H9 (cell line): Measurements from ENCODE around the gene LRP5. TPM values are rescaled to one million over a fixed set of nuclear protein-coding genes. Genes with fewer than 3 reads are reported as not detected.

ENCODE experiments used
- DNase-seq: peaks from one replicate; pipeline ENCODE4 v3.0.0-alpha.2; 2017
- H2AFZ ChIP-seq: one replicate; pipeline ENCODE4 v1.6.1; 2013; ENCODE audit warnings: mild to moderate bottlenecking, low read length, control low read depth, moderate library complexity
- H2AK5ac ChIP-seq: 2 replicates; pipeline ENCODE4 v1.6.1; 2013; ENCODE audit warnings: low read length, control low read depth, mixed read lengths; ENCODE audit not compliant: insufficient read length
- H2BK120ac ChIP-seq: one replicate; pipeline ENCODE4 v1.6.1; 2013; ENCODE audit warnings: low read depth, mild to moderate bottlenecking, low read length, control low read depth, inconsistent platforms; ENCODE audit not compliant: poor library complexity, severe bottlenecking
- H2BK12ac ChIP-seq: 2 replicates; pipeline ENCODE4 v1.6.1; 2013; ENCODE audit warnings: low read length, control low read depth, mixed read lengths, low read depth; ENCODE audit not compliant: insufficient read length
- H2BK15ac ChIP-seq: 2 replicates; pipeline ENCODE4 v1.6.1; 2013; ENCODE audit warnings: low read depth, low read length, control low read depth
- H2BK20ac ChIP-seq: one replicate; pipeline ENCODE4 v1.6.1; 2013; ENCODE audit warnings: low read depth, mild to moderate bottlenecking, low read length, control low read depth, inconsistent platforms; ENCODE audit not compliant: poor library complexity, severe bottlenecking
- H2BK5ac ChIP-seq: 2 replicates; pipeline ENCODE4 v1.6.1; 2013; ENCODE audit warnings: low read length, control low read depth, mixed read lengths; ENCODE audit not compliant: insufficient read length
- H3K14ac ChIP-seq: 2 replicates; pipeline ENCODE4 v1.6.1; 2013; ENCODE audit warnings: low read length, control low read depth; ENCODE audit not compliant: insufficient read depth
- H3K18ac ChIP-seq: 2 replicates; pipeline ENCODE4 v1.6.1; 2013; ENCODE audit warnings: low read depth, mild to moderate bottlenecking, mixed read lengths, low read length, control low read depth; ENCODE audit not compliant: insufficient read length
- H3K23ac ChIP-seq: 2 replicates; pipeline ENCODE4 v1.6.1; 2013; ENCODE audit warnings: low read length, control low read depth, mixed read lengths, low read depth; ENCODE audit not compliant: insufficient read length
- H3K23me2 ChIP-seq: 2 replicates; pipeline ENCODE4 v1.6.1; 2013; ENCODE audit warnings: low read depth, mild to moderate bottlenecking, mixed read lengths, low read length, control low read depth; ENCODE audit not compliant: insufficient read length, poor library complexity, severe bottlenecking
- H3K27ac ChIP-seq: 2 replicates; pipeline ENCODE4 v1.5.1; 2013; ENCODE audit warnings: low read length, control low read depth, mixed read lengths, low read depth; ENCODE audit not compliant: insufficient read length
- H3K27me3 ChIP-seq: 2 replicates; pipeline ENCODE4 v1.6.1; 2013; ENCODE audit warnings: low read length, control low read depth, inconsistent platforms; ENCODE audit not compliant: insufficient read depth
- H3K4ac ChIP-seq: 2 replicates; pipeline ENCODE4 v1.6.1; 2013; ENCODE audit warnings: low read depth, mild to moderate bottlenecking, control low read depth, inconsistent platforms, low read length, moderate library complexity
- H3K4me1 ChIP-seq: 2 replicates; pipeline ENCODE4 v1.6.1; 2013; ENCODE audit warnings: low read length, control low read depth, inconsistent platforms; ENCODE audit not compliant: insufficient read depth
- H3K4me2 ChIP-seq: 2 replicates; pipeline ENCODE4 v1.6.1; 2013; ENCODE audit warnings: low read length, control low read depth, mixed read lengths; ENCODE audit not compliant: insufficient read length, insufficient read depth
- H3K56ac ChIP-seq: 2 replicates; pipeline ENCODE4 v1.6.1; 2013; ENCODE audit warnings: low read depth, mild to moderate bottlenecking, mixed read lengths, low read length, control low read depth; ENCODE audit not compliant: insufficient read length
- H3K79me1 ChIP-seq: 2 replicates; pipeline ENCODE4 v1.6.1; 2013; ENCODE audit warnings: low read depth, mild to moderate bottlenecking, moderate library complexity, low read length, control low read depth, inconsistent platforms; ENCODE audit not compliant: insufficient read depth, poor library complexity, severe bottlenecking
- H3K79me2 ChIP-seq: 2 replicates; pipeline ENCODE4 v1.6.1; 2013; ENCODE audit warnings: low read length, control low read depth, inconsistent platforms; ENCODE audit not compliant: insufficient read depth
- H3K9ac ChIP-seq: 2 replicates; pipeline ENCODE4 v1.6.1; 2013; ENCODE audit warnings: low read length, control low read depth, mixed read lengths; ENCODE audit not compliant: insufficient read length; ENCODE audit errors: extremely low read depth
- H3K9me3 ChIP-seq: one replicate; pipeline ENCODE4 v1.6.1; 2013; ENCODE audit warnings: low read depth, low read length, inconsistent platforms; ENCODE audit not compliant: control insufficient read depth
- H3T11ph ChIP-seq: one replicate; pipeline ENCODE4 v1.6.1; 2013; ENCODE audit warnings: mild to moderate bottlenecking, low read length, control low read depth, inconsistent platforms
- H4K20me1 ChIP-seq: one replicate; pipeline ENCODE4 v1.6.1; 2013; ENCODE audit not compliant: control insufficient read depth, insufficient read length, insufficient read depth
- H4K5ac ChIP-seq: 2 replicates; pipeline ENCODE4 v1.6.1; 2013; ENCODE audit warnings: low read depth, mild to moderate bottlenecking, mixed read lengths, low read length, control low read depth; ENCODE audit not compliant: insufficient read length
- H4K8ac ChIP-seq: replicated peaks from 2 replicates; pipeline ENCODE4 v1.6.1; 2013; ENCODE audit warnings: low read length, control low read depth, mixed read lengths, low read depth; ENCODE audit not compliant: insufficient read length
- H4K91ac ChIP-seq: 2 replicates; pipeline ENCODE4 v1.6.1; 2013; ENCODE audit warnings: low read depth, mild to moderate bottlenecking, moderate library complexity, mixed read lengths, low read length, control low read depth; ENCODE audit not compliant: insufficient read length
- H3K27ac Mint-ChIP-seq, 3 experiments: 2 replicates in 2 of 3; 3 replicates in 1 of 3; pipeline ENCODE4 v1.8.0; 2020 to 2021; ENCODE audit warnings: mixed read lengths in 3 of 3, mild to moderate bottlenecking in 1 of 3, moderate library complexity in 1 of 3
- H3K27me3 Mint-ChIP-seq: 2 replicates; pipeline ENCODE4 v1.8.0; 2021; ENCODE audit warnings: low read depth, mild to moderate bottlenecking, moderate library complexity, mixed read lengths
- H3K36me3 Mint-ChIP-seq, 3 experiments: 2 replicates in 2 of 3; 3 replicates in 1 of 3; pipeline ENCODE4 v1.8.0; 2020 to 2021; ENCODE audit warnings: low read depth in 3 of 3, mixed read lengths in 3 of 3; ENCODE audit not compliant: insufficient read depth in 1 of 3
- H3K4me1 Mint-ChIP-seq, 2 experiments: 2 replicates each; pipeline ENCODE4 v1.8.0; 2020; ENCODE audit warnings: mixed read lengths in 2 of 2
- H3K4me3 Mint-ChIP-seq, 2 experiments: 2 replicates in 1 of 2; 3 replicates in 1 of 2; pipeline ENCODE4 v1.8.0; 2020 to 2021; ENCODE audit warnings: mild to moderate bottlenecking in 2 of 2, mixed read lengths in 2 of 2, moderate library complexity in 1 of 2
- H3K9me3 Mint-ChIP-seq, 2 experiments: 2 replicates in 1 of 2; 3 replicates in 1 of 2; pipeline ENCODE4 v1.8.0; 2020; ENCODE audit warnings: mild to moderate bottlenecking in 2 of 2, mixed read lengths in 2 of 2, moderate library complexity in 1 of 2
- WGBS: extraction: QIAGEN DNeasy Blood & Tissue Kit; methylation state at CpG from one replicate; pipeline ENCODE4 v1.1.7; 2013; ENCODE audit warnings: missing lambda C conversion rate, low lambda C conversion rate, mixed read lengths; ENCODE audit not compliant: insufficient read length; ENCODE audit errors: extremely low coverage; 5-methylcytosine and 5-hydroxymethylcytosine counted together
- total RNA-seq: library from RNA; stranded (reverse); gene quantifications from 2 replicates; pipeline ENCODE4 v1.2.1, GENCODE V29; 2021
- TF ChIP-seq, protein P1 (sequence below): fragments of 200-600 bp; sonication (generic); conservative IDR thresholded peaks from 3 replicates; pipeline ENCODE4 v1.8.0; 2021; ENCODE audit warnings: antibody characterized with exemption, mild to moderate bottlenecking

Gene LRP5
- total RNA-seq, 1 experiment from 2014 or later, result 38.4 TPM

DNA sequence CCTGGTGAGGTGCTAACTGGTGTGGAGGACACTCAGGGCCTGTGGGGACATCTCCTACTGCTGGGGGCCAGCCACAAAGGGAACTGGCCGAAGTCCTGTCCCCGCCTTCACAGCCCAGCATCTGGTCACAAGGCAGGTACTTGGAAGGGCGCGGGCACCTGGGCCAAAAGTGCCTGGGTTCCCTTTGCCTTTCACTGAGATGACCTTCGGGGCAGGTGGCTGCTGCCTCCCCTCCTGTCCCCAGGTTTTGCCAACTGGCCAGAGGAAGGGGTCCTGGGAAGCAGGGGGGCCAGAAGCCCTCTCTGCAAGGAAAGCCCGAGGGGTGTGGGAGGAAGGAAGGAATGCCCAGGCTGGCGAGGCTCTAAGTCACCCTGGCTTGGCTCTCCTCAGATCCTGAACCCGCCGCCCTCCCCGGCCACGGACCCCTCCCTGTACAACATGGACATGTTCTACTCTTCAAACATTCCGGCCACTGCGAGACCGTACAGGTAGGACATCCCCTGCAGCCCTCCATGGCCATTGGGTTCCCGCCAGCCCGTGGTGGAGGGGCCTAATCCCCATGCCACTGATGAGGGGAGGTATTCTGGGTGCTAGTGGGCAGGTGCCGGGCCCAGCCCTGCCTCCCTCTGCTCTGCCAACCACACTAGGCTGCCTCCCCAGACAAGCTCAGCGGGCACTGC lies 133.8 kb downstream of the LRP5 start:
- H3K9me3 ChIP-seq, result no peaks in the 10 kb centered on the region
- no peak overlapping the region for H2BK120ac ChIP-seq
- H2AFZ ChIP-seq, result no peak overlapping the region
- no peak overlapping the region for H3K4me2 ChIP-seq
- H3K23me2 ChIP-seq, result no peaks in the 10 kb centered on the region
- Mint-ChIP-seq H3K36me3 (peaks cover 18 to 30% (median 26%) of the 10 kb centered on the region in 3 experiments), H3K4me1 (peaks cover 14 to 17% of the 10 kb centered on the region in 2 experiments), H3K4me3 (no peak overlapping the region), H3K27me3 (no peaks in the 10 kb centered on the region), H3K27ac (peak overlapping the region in 2 of 3 experiments; percentile 20 to 67; a peak in 1 of 7 replicates), H3K9me3 (no peaks in the 10 kb centered on the region)
- no peak overlapping the region for H3K18ac ChIP-seq
- no peak overlapping the region for H3K14ac ChIP-seq
- H4K5ac ChIP-seq, result no peak overlapping the region
- H3K4me1 ChIP-seq, result no peaks in the 10 kb centered on the region
- no peak overlapping the region for H4K8ac ChIP-seq
- no peak overlapping the region for H2BK5ac ChIP-seq
- H4K20me1 ChIP-seq, result no peaks in the 10 kb centered on the region
- no peak overlapping the region for H3K9ac ChIP-seq
- H3T11ph ChIP-seq, result no peak overlapping the region
- H3K27me3 ChIP-seq, result no peaks in the 10 kb centered on the region
- no peak overlapping the region for H3K56ac ChIP-seq
- no peak overlapping the region for H3K23ac ChIP-seq
- H4K91ac ChIP-seq, result no peak overlapping the region
- no peak for DNase-seq
- no peaks in the 10 kb centered on the region for H3K79me1 ChIP-seq
- no CpG with 5 or more reads among the region's 18 CpGs for WGBS
- H3K27ac ChIP-seq, result no peak overlapping the region
- no peaks in the 10 kb centered on the region for H3K79me2 ChIP-seq
- H2BK15ac ChIP-seq, result no peak overlapping the region
- TF ChIP-seq, protein P1, sequence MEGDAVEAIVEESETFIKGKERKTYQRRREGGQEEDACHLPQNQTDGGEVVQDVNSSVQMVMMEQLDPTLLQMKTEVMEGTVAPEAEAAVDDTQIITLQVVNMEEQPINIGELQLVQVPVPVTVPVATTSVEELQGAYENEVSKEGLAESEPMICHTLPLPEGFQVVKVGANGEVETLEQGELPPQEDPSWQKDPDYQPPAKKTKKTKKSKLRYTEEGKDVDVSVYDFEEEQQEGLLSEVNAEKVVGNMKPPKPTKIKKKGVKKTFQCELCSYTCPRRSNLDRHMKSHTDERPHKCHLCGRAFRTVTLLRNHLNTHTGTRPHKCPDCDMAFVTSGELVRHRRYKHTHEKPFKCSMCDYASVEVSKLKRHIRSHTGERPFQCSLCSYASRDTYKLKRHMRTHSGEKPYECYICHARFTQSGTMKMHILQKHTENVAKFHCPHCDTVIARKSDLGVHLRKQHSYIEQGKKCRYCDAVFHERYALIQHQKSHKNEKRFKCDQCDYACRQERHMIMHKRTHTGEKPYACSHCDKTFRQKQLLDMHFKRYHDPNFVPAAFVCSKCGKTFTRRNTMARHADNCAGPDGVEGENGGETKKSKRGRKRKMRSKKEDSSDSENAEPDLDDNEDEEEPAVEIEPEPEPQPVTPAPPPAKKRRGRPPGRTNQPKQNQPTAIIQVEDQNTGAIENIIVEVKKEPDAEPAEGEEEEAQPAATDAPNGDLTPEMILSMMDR, result no peak
- H3K4ac ChIP-seq, result no peak overlapping the region
- H2BK12ac ChIP-seq, result no peak overlapping the region
- H2BK20ac ChIP-seq, result no peak overlapping the region
- H2AK5ac ChIP-seq, result no peak overlapping the region
